Tibial nerve (tissue), 4 donors: ENCODE measurements around the gene SNCG.

ENCODE experiments used
- CTCF ChIP-seq, 5 experiments: fragments of 200-600 bp in 3 of 5; fragments of 450-650 bp in 2 of 5; sonication (generic) in 3 of 5; IDR thresholded peaks; one replicate each; pipeline ENCODE4 v1.5.1; 2016 to 2019; ENCODE audit warnings: antibody characterized with exemption in 5 of 5, mild to moderate bottlenecking in 3 of 5, moderate library complexity in 2 of 5
- EP300 ChIP-seq, 2 donors: sonication (generic); formaldehyde crosslinking; IDR thresholded peaks; one replicate each; pipeline ENCODE4 v1.6.1; 2017; ENCODE audit warnings: antibody characterized with exemption in 2 of 2, mild to moderate bottlenecking in 1 of 2
- POLR2A ChIP-seq, 2 donors: fragments of 450-650 bp; IDR thresholded peaks; one replicate each; pipeline ENCODE4 v1.6.1; 2017; ENCODE audit warnings: antibody characterized with exemption in 2 of 2, mild to moderate bottlenecking in 2 of 2, moderate library complexity in 2 of 2

- TF ChIP-seq POLR2A (IDR thresholded peaks at IDR 0.05) (no peak), CTCF (IDR thresholded peaks at IDR 0.05) (no peak), EP300 (IDR thresholded peaks at IDR 0.05) (no peak)
Measured at GRCh38 chr10:86941426-86941825, 17.0 kb upstream of the SNCG start.
